Neural crest cell (in vitro differentiated cells): ENCODE data around the gene SYT6. TPM values are rescaled to one million over a fixed set of nuclear protein-coding genes. Genes with fewer than 3 reads are reported as not detected.
A peak's percentile ranks its signal among the peaks of the same experiment; 100 is the strongest.

ENCODE experiments used
- DNase-seq: peaks from one replicate; pipeline ENCODE4 v3.0.0; 2021; ENCODE audit warnings: low read depth, mixed read lengths, low spot score
- H3K27ac Mint-ChIP-seq: one replicate; pipeline ENCODE4 v1.8.0; 2021; ENCODE audit warnings: mild to moderate bottlenecking, mixed read lengths; ENCODE audit not compliant: unreplicated experiment
- H3K27me3 Mint-ChIP-seq: 2 replicates; pipeline ENCODE4 v1.8.0; 2021; ENCODE audit warnings: low read depth, mild to moderate bottlenecking, mixed read lengths
- H3K36me3 Mint-ChIP-seq: 2 replicates; pipeline ENCODE4 v1.8.0; 2021; ENCODE audit warnings: low read depth, mild to moderate bottlenecking, mixed read lengths
- H3K4me1 Mint-ChIP-seq: 2 replicates; pipeline ENCODE4 v1.8.0; 2021; ENCODE audit warnings: mixed read lengths
- H3K4me3 Mint-ChIP-seq: one replicate; pipeline ENCODE4 v1.8.0; 2021; ENCODE audit warnings: mild to moderate bottlenecking, mixed read lengths
- H3K9me3 Mint-ChIP-seq: 2 replicates; pipeline ENCODE4 v1.8.0; 2021; ENCODE audit warnings: mixed read lengths
- CTCF ChIP-seq: fragments of 200-600 bp; sonication (generic); conservative IDR thresholded peaks from 2 replicates; pipeline ENCODE4 v1.5.0; 2021; ENCODE audit warnings: antibody characterized with exemption, mild to moderate bottlenecking
- long read RNA-seq: library from polyadenylated mRNA; unstranded; transcript quantifications from one replicate; pipeline ENCODE4 v2.0.0, GENCODE V29; 2020
- total RNA-seq: library from RNA; stranded (reverse); gene quantifications from 2 replicates; pipeline ENCODE4 v1.2.1, GENCODE V29; 2021

SYT6 gene
- total RNA-seq, result 3.1 and 3.5 TPM in 2 replicates
- long read RNA-seq, partial matches to known transcripts, result 1 of 5 reads
- long read RNA-seq, other reads (novel, unspliced or antisense), result 4 of 5 reads

- TF ChIP-seq CTCF, result no peak
- peak within 1 kb of the TSS; percentile 74 for H3K4me3 Mint-ChIP-seq
- DNase-seq, result peak; percentile 4
- H3K36me3 Mint-ChIP-seq, result no peaks in the 10 kb centered on the region
- H3K4me1 Mint-ChIP-seq, result peaks cover 11% of the 10 kb centered on the region
- H3K27ac Mint-ChIP-seq, result no peak within 1 kb of the TSS
- H3K9me3 Mint-ChIP-seq, result no peaks in the 10 kb centered on the region
- peaks cover 90% of the 10 kb centered on the region for H3K27me3 Mint-ChIP-seq
Measured at GRCh38 chr1:114153261-114154145, at the start of gene SYT6. Gene SYT6, minus strand, starts transcription at chr1:114153869. Its CDS starts 97 bp downstream, at chr1:114153772.

GRCh38 chr1:114201486-114201885 is 47.8 kb upstream of the SYT6 start:
- Mint-ChIP-seq H3K4me1 (peaks cover 8% of the 10 kb centered on the region), H3K9me3 (no peaks in the 10 kb centered on the region), H3K4me3 (no peak overlapping the region), H3K27ac (no peak overlapping the region), H3K36me3 (no peaks in the 10 kb centered on the region), H3K27me3 (peaks cover 19% of the 10 kb centered on the region)
- DNase-seq, result no peak
- no peak for TF ChIP-seq CTCF

GRCh38 chr1:114199017-114199594 is 45.4 kb upstream of the SYT6 start:
- DNase-seq, result no peak
- Mint-ChIP-seq H3K4me3 (no peak overlapping the region), H3K4me1 (peaks cover 8% of the 10 kb centered on the region), H3K27me3 (peaks cover 37% of the 10 kb centered on the region), H3K9me3 (peaks cover 6% of the 10 kb centered on the region), H3K36me3 (no peaks in the 10 kb centered on the region), H3K27ac (no peak overlapping the region)
- TF ChIP-seq CTCF, result no peak

GRCh38 chr1:114196992-114197907 is 43.6 kb upstream of the SYT6 start:
- Mint-ChIP-seq H3K4me3 (no peak overlapping the region), H3K27ac (no peak overlapping the region), H3K4me1 (no peaks in the 10 kb centered on the region), H3K36me3 (no peaks in the 10 kb centered on the region), H3K9me3 (peaks cover 6% of the 10 kb centered on the region), H3K27me3 (peaks cover 40% of the 10 kb centered on the region)
- no peak for TF ChIP-seq CTCF
- no peak for DNase-seq

- TF ChIP-seq CTCF, result no peak
- H3K36me3 Mint-ChIP-seq, result no peaks in the 10 kb centered on the region
- H3K27me3 Mint-ChIP-seq, result peaks cover 40% of the 10 kb centered on the region
- H3K9me3 Mint-ChIP-seq, result peaks cover 6% of the 10 kb centered on the region
- no peak overlapping the region for H3K27ac Mint-ChIP-seq
- no peaks in the 10 kb centered on the region for H3K4me1 Mint-ChIP-seq
- DNase-seq, result no peak
- no peak overlapping the region for H3K4me3 Mint-ChIP-seq
Measured at GRCh38 chr1:114195819-114196218, 42.1 kb upstream of the SYT6 start.
